Hypothalamus (tissue), 51 donors: ENCODE data around the gene NINJ1.

Source experiments
- DNase-seq, 51 donors: peaks; one replicate each; lab custom pipeline; 2025; lab: John Stamatoyannopoulos, UW

NINJ1 gene

GRCh38 chr9:93076792-93077128 lies 57.3 kb downstream of the NINJ1 start:
- no peak for DNase-seq

- no peak for DNase-seq
Measured at GRCh38 chr9:93076101-93076791, 57.8 kb downstream of the NINJ1 start.

GRCh38 chr9:93072383-93072795 lies 61.7 kb downstream of the NINJ1 start:
- peak in 5 of 51 donors; percentile 14 to 26 (median 19) for DNase-seq
